HL-60 (cell line): ENCODE data around the gene RAP1A.

Experiments
- DNase-seq, 2 experiments: peaks; one replicate each; pipeline ENCODE4 v3.0.0-alpha.2; 2010 to 2020; ENCODE audit warnings: low read depth in 1 of 2, low spot score in 1 of 2
- H3K27ac ChIP-seq: fragments of 250-450 bp; sonication (Bioruptor Pico); replicated peaks from 2 replicates; pipeline ENCODE4 v1.5.1; 2020; ENCODE audit warnings: mild to moderate bottlenecking, moderate library complexity
- H3K27me3 ChIP-seq: fragments of 250-450 bp; sonication (Bioruptor Pico); 2 replicates; pipeline ENCODE4 v1.5.1; 2021; ENCODE audit warnings: mild to moderate bottlenecking, moderate library complexity; ENCODE audit not compliant: insufficient read depth, poor library complexity, severe bottlenecking
- H3K4me3 ChIP-seq: replicated peaks from 2 replicates; pipeline ENCODE4 v1.5.1; 2011; ENCODE audit warnings: mild to moderate bottlenecking, control low read depth, low read length; ENCODE audit not compliant: insufficient read depth
- CTCF ChIP-seq: IDR thresholded peaks from one replicate; pipeline ENCODE4 v1.5.1; 2011; ENCODE audit warnings: low read length, control low read depth, inconsistent platforms; ENCODE audit not compliant: insufficient read depth
- GABPA ChIP-seq: IDR thresholded peaks from 2 replicates; pipeline ENCODE4 v1.6.1; 2012; ENCODE audit warnings: low read depth
- POLR2AphosphoS5 ChIP-seq: IDR thresholded peaks from 2 replicates; pipeline ENCODE4 v1.6.1; 2012; ENCODE audit warnings: low read depth
- REST ChIP-seq: IDR thresholded peaks from 2 replicates; pipeline ENCODE4 v1.6.1; 2012; ENCODE audit warnings: low read depth; ENCODE audit not compliant: insufficient replicate concordance
- SPI1 ChIP-seq: IDR thresholded peaks from 2 replicates; pipeline ENCODE4 v1.6.1; 2012; ENCODE audit warnings: low read depth, mild to moderate bottlenecking, borderline replicate concordance

The RAP1A gene

GRCh38 chr1:111618961-111619634 lies 491 bp upstream of the RAP1A start:
- DNase-seq: no peak
- no peaks in the 10 kb centered on the region for H3K27me3 ChIP-seq
- peak overlapping the region; percentile 32 for H3K4me3 ChIP-seq
- no peak for TF ChIP-seq GABPA
- peak overlapping the region; percentile 68 for H3K27ac ChIP-seq

GRCh38 chr1:111620441-111620971 lies 917 bp downstream of the RAP1A start:
- Histone ChIP-seq H3K4me3 (peak overlapping the region; percentile 75), H3K27me3 (no peaks in the 10 kb centered on the region), H3K27ac (peak overlapping the region; percentile 68)
- DNase-seq: peak in 1 of 2 experiments; percentile 77
- TF ChIP-seq SPI1 (peak; percentile 25; the same call in 1 of the 2 replicates), REST (no peak)

- peak overlapping the region; percentile 75 for H3K4me3 ChIP-seq
- H3K27ac ChIP-seq: peak overlapping the region; percentile 68
- peak in 1 of 2 experiments; percentile 38 for DNase-seq
- H3K27me3 ChIP-seq: no peaks in the 10 kb centered on the region
- TF ChIP-seq GABPA: no peak
- no peak for TF ChIP-seq REST
- TF ChIP-seq POLR2AphosphoS5: no peak
Observed at GRCh38 chr1:111621050-111621449, 1.5 kb downstream of the RAP1A start.

GRCh38 chr1:111622166-111622565 lies 2.6 kb downstream of the RAP1A start:
- DNase-seq: no peak
- Histone ChIP-seq H3K4me3 (no peak overlapping the region), H3K27me3 (no peaks in the 10 kb centered on the region), H3K27ac (peak overlapping the region; percentile 8; the same call in 1 of the 2 replicates)
- TF ChIP-seq SPI1 (no peak), CTCF (no peak), POLR2AphosphoS5 (no peak), GABPA (no peak), REST (no peak)

GRCh38 chr1:111624382-111624781 lies 4.8 kb downstream of the RAP1A start:
- Histone ChIP-seq H3K27ac (no peak overlapping the region), H3K27me3 (no peaks in the 10 kb centered on the region), H3K4me3 (no peak overlapping the region)
- DNase-seq: no peak
- TF ChIP-seq CTCF (no peak), SPI1 (no peak), POLR2AphosphoS5 (no peak), GABPA (no peak), REST (no peak)
